ENCODE data around the gene VMO1. TPM values are rescaled to one million over a fixed set of nuclear protein-coding genes. Genes with fewer than 3 reads are reported as not detected.
A peak's percentile ranks its signal among the peaks of the same experiment; 100 is the strongest.

The VMO1 gene
- total RNA-seq, 1 experiment from 2014 or later: 1.2 TPM

GRCh38 chr17:4833178-4833940 lies 47.2 kb upstream of the VMO1 start, which contains the start of gene MINK1 (continued):
- no peak for TF ChIP-seq ARID4B (CRISPR knock-in tag; IDR thresholded peaks at IDR 0.05; ENCODE audit: borderline replicate concordance)
- TF ChIP-seq OVOL2 (CRISPR knock-in tag; IDR thresholded peaks at IDR 0.05; ENCODE audit: borderline replicate concordance): no peak
- TF ChIP-seq ATF6 (CRISPR knock-in tag; IDR thresholded peaks at IDR 0.05): no peak
- TF ChIP-seq RELA (CRISPR knock-in tag; IDR thresholded peaks at IDR 0.05; ENCODE audit: borderline replicate concordance): no peak
- no peak for TF ChIP-seq ZNF317 (CRISPR knock-in tag; IDR thresholded peaks at IDR 0.05; ENCODE audit: borderline replicate concordance, low read depth)
- no peak for TF ChIP-seq CBFB (CRISPR knock-in tag; IDR thresholded peaks at IDR 0.05; ENCODE audit: low read depth)
- no peak; the same call in 1 of the 2 replicates for TF ChIP-seq MAX (CRISPR knock-in tag; IDR thresholded peaks at IDR 0.05)
- TF ChIP-seq SOX15 (CRISPR knock-in tag; IDR thresholded peaks at IDR 0.05): no peak
- peak; percentile 51; the same call in 1 of the 2 replicates for TF ChIP-seq ZBTB43 (CRISPR knock-in tag; IDR thresholded peaks at IDR 0.05)
- no peak for TF ChIP-seq ELF4 (CRISPR knock-in tag; IDR thresholded peaks at IDR 0.05; ENCODE audit: low read depth)
- no peak for TF ChIP-seq NR3C1 (CRISPR knock-in tag; conservative IDR thresholded peaks at IDR 0.05; ENCODE audit: low read depth)
- no peak for TF ChIP-seq CTCF (IDR thresholded peaks at IDR 0.05)
- no peak for TF ChIP-seq MXD4 (CRISPR knock-in tag; IDR thresholded peaks at IDR 0.05; ENCODE audit: borderline replicate concordance)
- TF ChIP-seq IRF2 (CRISPR knock-in tag; IDR thresholded peaks at IDR 0.05; ENCODE audit: borderline replicate concordance, low read depth): no peak
- TF ChIP-seq FOXP1 (CRISPR knock-in tag; IDR thresholded peaks at IDR 0.05; ENCODE audit: borderline replicate concordance): 0 out of 2 replicates have a peak, but pooled peaks have one; percentile 52
- no peak for TF ChIP-seq CREM (CRISPR knock-in tag; IDR thresholded peaks at IDR 0.05)
- no peak for TF ChIP-seq MLX (CRISPR knock-in tag; IDR thresholded peaks at IDR 0.05)
- TF ChIP-seq SP1 (CRISPR knock-in tag; conservative IDR thresholded peaks at IDR 0.05): peak; percentile 4; the same call in 1 of the 2 replicates
- no peak for TF ChIP-seq HMGA2 (CRISPR knock-in tag; IDR thresholded peaks at IDR 0.05)
- peak; percentile 64; the same call in 1 of the 2 replicates for TF ChIP-seq E2F5 (CRISPR knock-in tag; IDR thresholded peaks at IDR 0.05)
- TF ChIP-seq NR1H2 (CRISPR knock-in tag; IDR thresholded peaks at IDR 0.05): no peak
- no peak for TF ChIP-seq TEAD4 (CRISPR knock-in tag; IDR thresholded peaks at IDR 0.05)
- TF ChIP-seq GRHL2 (CRISPR knock-in tag; IDR thresholded peaks at IDR 0.05; ENCODE audit: insufficient replicate concordance, severe bottlenecking): no peak
- no peak for TF ChIP-seq NFATC4 (CRISPR knock-in tag; IDR thresholded peaks at IDR 0.05)
- no peak for TF ChIP-seq TCF7 (CRISPR knock-in tag; IDR thresholded peaks at IDR 0.05; ENCODE audit: low read depth)
- no peak for TF ChIP-seq CDX4 (CRISPR knock-in tag; IDR thresholded peaks at IDR 0.05; ENCODE audit: borderline replicate concordance)
- TF ChIP-seq TEAD1 (CRISPR knock-in tag; IDR thresholded peaks at IDR 0.05): no peak
